ENCODE results near the gene LRP1B.

- TF ChIP-seq CTCF (IDR thresholded peaks at IDR 0.05; ENCODE audit: low read length) (no peak), EZH2 (IDR thresholded peaks at IDR 0.05; ENCODE audit: borderline replicate concordance, low read length) (no peak)
Measured at GRCh38 chr2:140918426-140918825, 1212.4 kb downstream of the LRP1B start.
